Esophagus muscularis mucosa (tissue), 4 donors: ENCODE results near the gene SHKBP1. TPM values are rescaled to one million over a fixed set of nuclear protein-coding genes. Genes with fewer than 3 reads are reported as not detected.

ENCODE experiments used
- DNase-seq: peaks from one replicate; pipeline ENCODE4 v3.0.0-alpha.2; 2017; ENCODE audit errors: extremely low spot score
- H3K27ac ChIP-seq, 4 donors: fragments of 200-600 bp; sonication (generic); replicated peaks in 1 of 4; 1 replicate in 3 of 4; 2 replicates in 1 of 4; pipeline ENCODE4 v1.5.1; 2016 to 2019; ENCODE audit warnings: mild to moderate bottlenecking in 1 of 4
- H3K27me3 ChIP-seq, 4 donors: fragments of 200-600 bp; sonication (generic); one replicate each; pipeline versions ENCODE4 v1.5.1 to v1.6.0; 2016 to 2019
- H3K36me3 ChIP-seq, 4 donors: fragments of 200-600 bp; sonication (generic); one replicate each; pipeline ENCODE4 v1.5.1; 2016 to 2019
- H3K4me1 ChIP-seq, 4 donors: fragments of 200-600 bp; sonication (generic); one replicate each; pipeline ENCODE4 v1.5.1; 2016 to 2019
- H3K4me3 ChIP-seq, 4 donors: fragments of 200-600 bp; sonication (generic); 1 replicate in 2 of 4; 2 replicates in 2 of 4; pipeline ENCODE4 v1.5.1; 2016 to 2019; ENCODE audit warnings: mild to moderate bottlenecking in 4 of 4, moderate library complexity in 1 of 4
- H3K9me3 ChIP-seq, 4 donors: fragments of 200-600 bp; sonication (generic); 1 replicate in 3 of 4; 2 replicates in 1 of 4; pipeline ENCODE4 v1.5.1; 2016 to 2019
- CTCF ChIP-seq, 3 experiments: fragments of 200-600 bp in 2 of 3; fragments of 450-650 bp in 1 of 3; sonication (generic) in 2 of 3; IDR thresholded peaks; one replicate each; pipeline ENCODE4 v1.5.1; 2017 to 2019; ENCODE audit warnings: antibody characterized with exemption in 3 of 3, mild to moderate bottlenecking in 2 of 3, moderate library complexity in 1 of 3
- EP300 ChIP-seq: sonication (generic); formaldehyde crosslinking; IDR thresholded peaks from one replicate; pipeline ENCODE4 v1.6.1; 2017; ENCODE audit warnings: antibody characterized with exemption
- POLR2A ChIP-seq: fragments of 450-650 bp; IDR thresholded peaks from one replicate; pipeline ENCODE4 v1.6.1; 2017; ENCODE audit warnings: antibody characterized with exemption, moderate library complexity, mild to moderate bottlenecking, low read depth
- POLR2AphosphoS5 ChIP-seq, 2 donors: sonication (generic); formaldehyde crosslinking; IDR thresholded peaks; one replicate each; pipeline ENCODE4 v1.6.1; 2017; ENCODE audit warnings: antibody characterized with exemption in 2 of 2
- WGBS: methylation state at CpG from one replicate; pipeline ENCODE4 v1.1.5; 2018; 5-methylcytosine and 5-hydroxymethylcytosine counted together
- intact Hi-C: fragments of 100-400 bp; cut with DNase I; formaldehyde crosslinking; loops from one replicate; pipeline ENCODE4 v1.15.1; 2023
- total RNA-seq, 4 donors: library from RNA; depleted of rRNA; stranded (reverse); fragments of >200 nt; gene quantifications; one replicate each; pipeline versions ENCODE4 v1.1.0 to v1.2.1, GENCODE V29; 2016

SHKBP1 gene
- total RNA-seq, 4 donors from 2014 or later: 39.5 to 82.7 (median 52.7) TPM

- TF ChIP-seq POLR2AphosphoS5 (IDR thresholded peaks at IDR 0.05) (peak in 1 of 2 donors; percentile 76), EP300 (no peak), CTCF (IDR thresholded peaks at IDR 0.05) (peak in 2 of 3 experiments; percentile 96 to 97), POLR2A (no peak)
- H3K36me3 ChIP-seq: no peaks in the 10 kb centered on the region
- peak overlapping the region in 2 of 4 donors; percentile 4 to 88 for H3K27ac ChIP-seq
- H3K4me1 ChIP-seq: peaks cover 65 to 70% (median 69%) of the 10 kb centered on the region in 4 donors
- peak overlapping the region in 3 of 4 donors; percentile 7 to 35 (median 27) for H3K4me3 ChIP-seq
- peak; percentile 97 for DNase-seq
- H3K9me3 ChIP-seq: no peaks in the 10 kb centered on the region
- 2% methylated on average over 27 of the region's 46 CpGs for WGBS
- intact Hi-C loops: loop anchor here (1.0 to 2.0 kb wide), 3 partner anchors 49 to 134 kb away; partner anchors contain the start of gene BLVRB
- peaks cover 3 to 83% (median 24%) of the 10 kb centered on the region in 4 donors for H3K27me3 ChIP-seq
Measured at GRCh38 chr19:40598121-40598917, 21.6 kb downstream of the SHKBP1 start.

GRCh38 chr19:40598918-40599307, 22.2 kb downstream of the SHKBP1 start:
- Histone ChIP-seq H3K27ac (peak overlapping the region; percentile 71 to 88 (median 80)), H3K36me3 (no peaks in the 10 kb centered on the region), H3K4me3 (peak overlapping the region in 1 of 4 donors; percentile 73), H3K9me3 (no peaks in the 10 kb centered on the region), H3K4me1 (peaks cover 66 to 76% (median 75%) of the 10 kb centered on the region in 4 donors), H3K27me3 (peaks cover 3 to 82% (median 24%) of the 10 kb centered on the region in 4 donors)
- DNase-seq: no peak
- 13% methylated on average over 15 of the region's 15 CpGs for WGBS
- TF ChIP-seq POLR2A (no peak), CTCF (IDR thresholded peaks at IDR 0.05) (peak in 1 of 3 experiments; percentile 2)
- intact Hi-C loops: loop anchor here (1.0 to 2.0 kb wide), 3 partner anchors 50 to 134 kb away; partner anchors contain the start of gene BLVRB

GRCh38 chr19:40599331-40599901, 22.7 kb downstream of the SHKBP1 start:
- H3K27me3 ChIP-seq: peaks cover 3 to 77% (median 24%) of the 10 kb centered on the region in 4 donors
- peaks cover 70 to 81% (median 80%) of the 10 kb centered on the region in 4 donors for H3K4me1 ChIP-seq
- intact Hi-C loops: loop anchor here (2.0 kb wide), 2 partner anchors 71 to 135 kb away; partner anchors contain the start of gene BLVRB
- H3K9me3 ChIP-seq: no peaks in the 10 kb centered on the region
- H3K36me3 ChIP-seq: no peaks in the 10 kb centered on the region
- no peak for DNase-seq
- peak overlapping the region; percentile 61 to 73 (median 66) for H3K4me3 ChIP-seq
- 13% methylated on average over 9 of the region's 9 CpGs for WGBS
- TF ChIP-seq POLR2AphosphoS5 (IDR thresholded peaks at IDR 0.05) (no peak), CTCF (IDR thresholded peaks at IDR 0.05) (no peak), POLR2A (no peak), EP300 (no peak)
- H3K27ac ChIP-seq: peak overlapping the region; percentile 71 to 88 (median 80)

GRCh38 chr19:40599902-40600569, 23.4 kb downstream of the SHKBP1 start:
- TF ChIP-seq POLR2A (no peak), CTCF (IDR thresholded peaks at IDR 0.05) (no peak), POLR2AphosphoS5 (IDR thresholded peaks at IDR 0.05) (no peak), EP300 (no peak)
- 24% methylated on average over 22 of the region's 43 CpGs for WGBS
- H3K4me1 ChIP-seq: peaks cover 77 to 87% (median 86%) of the 10 kb centered on the region in 4 donors
- DNase-seq: no peak
- peak overlapping the region; percentile 71 to 88 (median 80) for H3K27ac ChIP-seq
- intact Hi-C loops: loop anchor here (2.0 kb wide), 2 partner anchors 71 to 135 kb away; partner anchors contain the start of gene BLVRB
- H3K9me3 ChIP-seq: no peaks in the 10 kb centered on the region
- no peaks in the 10 kb centered on the region for H3K36me3 ChIP-seq
- H3K27me3 ChIP-seq: peaks cover 3 to 71% (median 24%) of the 10 kb centered on the region in 4 donors
- H3K4me3 ChIP-seq: peak overlapping the region; percentile 61 to 73 (median 66)
